ENCODE measurements around the gene RPN1.

DNA sequence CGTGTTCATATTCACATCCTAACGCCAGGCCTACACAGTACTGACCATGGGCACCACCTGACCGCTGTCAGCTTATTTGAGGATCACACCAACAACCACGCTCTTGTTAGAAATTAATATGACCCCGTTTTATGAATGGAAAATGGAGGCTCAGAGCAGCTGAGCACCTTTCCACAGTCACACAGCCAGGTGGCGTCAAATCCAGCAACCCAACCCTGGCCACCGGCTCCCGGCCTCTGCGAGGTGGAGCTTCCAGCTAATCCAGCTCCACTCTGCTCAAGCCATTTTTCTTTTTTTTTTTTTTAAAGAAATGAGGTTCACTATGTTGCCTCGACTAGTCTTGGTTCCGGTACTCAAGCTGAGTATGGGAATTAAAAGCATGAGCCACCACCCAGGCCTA is 41.3 kb downstream of the RPN1 start:
- TF ChIP-seq CTCF (IDR thresholded peaks at IDR 0.05; ENCODE audit: low read depth, low read length, missing input control) (no peak), ATF3 (IDR thresholded peaks at IDR 0.05) (no peak), SP1 (IDR thresholded peaks at IDR 0.05) (no peak), YY1 (IDR thresholded peaks at IDR 0.05) (no peak), FOXA1 (IDR thresholded peaks at IDR 0.05) (no peak), EGR1 (IDR thresholded peaks at IDR 0.05; ENCODE audit: low read depth in 2 of 2) (no peak), JUND (IDR thresholded peaks at IDR 0.05) (no peak), TAF1 (conservative IDR thresholded peaks at IDR 0.05) (no peak)
- TF ChIP-seq, protein P1, sequence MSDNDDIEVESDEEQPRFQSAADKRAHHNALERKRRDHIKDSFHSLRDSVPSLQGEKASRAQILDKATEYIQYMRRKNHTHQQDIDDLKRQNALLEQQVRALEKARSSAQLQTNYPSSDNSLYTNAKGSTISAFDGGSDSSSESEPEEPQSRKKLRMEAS (IDR thresholded peaks at IDR 0.05) = no peak
